Stimulated activated CD8-positive, alpha-beta memory T cell treated with anti-CD3 and anti-CD28 coated beads, Interleukin-4, amount 100 ng/mL, for 4 hours (primary cell): Measurements from ENCODE around the gene ZNF200.
"Not testable (repeated sequence)": the region's sequence is repeated elsewhere in the genome, so short reads cannot be mapped to it uniquely, and the experiment has no call there.

ENCODE experiments used
- DNase-seq, 2 donors: peaks; one replicate each; pipeline ENCODE4 v3.0.0-alpha.2; 2020; ENCODE audit warnings: low read depth in 2 of 2, low spot score in 1 of 2

ZNF200 gene

GRCh38 chr16:3234857-3235561 is at the start of gene ZNF200:
Gene ZNF200 (minus strand): TSS chr16:3235158. CDS start chr16:3233755, 1,403 bp downstream.
- peak; percentile 81 to 84 for DNase-seq

- DNase-seq: no peak
These were observed 48.8 kb upstream of the ZNF200 start for GRCh38 chr16:3283543-3284447.

GRCh38 chr16:3282730-3283542 is 48.0 kb upstream of the ZNF200 start, which contains the start of gene ZNF263:
Gene ZNF263 (plus strand): TSS chr16:3283491. CDS start chr16:3283819, 328 bp downstream.
- peak; percentile 81 to 87 for DNase-seq

GRCh38 chr16:3282103-3282729 is 47.3 kb upstream of the ZNF200 start:
- no peak for DNase-seq

GRCh38 chr16:3281222-3281820 is 46.4 kb upstream of the ZNF200 start:
- no peak for DNase-seq

- DNase-seq: no peak
These were observed 41.7 kb upstream of the ZNF200 start for GRCh38 chr16:3276679-3277078.

- no peak for DNase-seq
These were observed 40.0 kb upstream of the ZNF200 start for GRCh38 chr16:3274947-3275346.

- no peak for DNase-seq
These were observed 39.5 kb upstream of the ZNF200 start for GRCh38 chr16:3274490-3274889.

GRCh38 chr16:3271281-3271680 is 36.3 kb upstream of the ZNF200 start:
- DNase-seq: not testable (repeated sequence)

- not testable (repeated sequence) for DNase-seq
These were observed 35.8 kb upstream of the ZNF200 start for GRCh38 chr16:3270718-3271117.

GRCh38 chr16:3268294-3268693 is 33.3 kb upstream of the ZNF200 start:
- no peak for DNase-seq

- DNase-seq: no peak
These were observed 32.0 kb upstream of the ZNF200 start for GRCh38 chr16:3266873-3267537.

GRCh38 chr16:3264137-3265036 is 29.4 kb upstream of the ZNF200 start:
- peak; percentile 93 to 96 for DNase-seq

- no peak for DNase-seq
These were observed 27.6 kb upstream of the ZNF200 start for GRCh38 chr16:3262517-3262916.

- no peak for DNase-seq
These were observed 24.9 kb upstream of the ZNF200 start for GRCh38 chr16:3259836-3260235.

GRCh38 chr16:3256866-3257465 is 22.0 kb upstream of the ZNF200 start:
- no peak for DNase-seq

- no peak for DNase-seq
These were observed 21.3 kb upstream of the ZNF200 start, which contains the start of gene MEFV for GRCh38 chr16:3256146-3256865. Gene MEFV (minus strand): TSS chr16:3256633. CDS start chr16:3256587, 46 bp downstream.

- no peak for DNase-seq
These were observed 19.4 kb upstream of the ZNF200 start for GRCh38 chr16:3254309-3254708.
